GM23248 (cell line): Measurements from ENCODE around the gene NCAM2.

Source experiments
- EZH2 ChIP-seq: fragments of 200-600 bp; sonication (generic); IDR thresholded peaks from 2 replicates; pipeline ENCODE4 v1.6.1; 2018; ENCODE audit warnings: antibody characterized with exemption, mild to moderate bottlenecking; ENCODE audit not compliant: insufficient read depth, poor library complexity, severe bottlenecking
- EZH2phosphoT487 ChIP-seq: fragments of 200-600 bp; sonication (generic); IDR thresholded peaks from 2 replicates; pipeline ENCODE4 v1.6.1; 2018; ENCODE audit warnings: antibody characterized with exemption, moderate library complexity, mild to moderate bottlenecking, low read depth; ENCODE audit not compliant: insufficient read depth

DNA sequence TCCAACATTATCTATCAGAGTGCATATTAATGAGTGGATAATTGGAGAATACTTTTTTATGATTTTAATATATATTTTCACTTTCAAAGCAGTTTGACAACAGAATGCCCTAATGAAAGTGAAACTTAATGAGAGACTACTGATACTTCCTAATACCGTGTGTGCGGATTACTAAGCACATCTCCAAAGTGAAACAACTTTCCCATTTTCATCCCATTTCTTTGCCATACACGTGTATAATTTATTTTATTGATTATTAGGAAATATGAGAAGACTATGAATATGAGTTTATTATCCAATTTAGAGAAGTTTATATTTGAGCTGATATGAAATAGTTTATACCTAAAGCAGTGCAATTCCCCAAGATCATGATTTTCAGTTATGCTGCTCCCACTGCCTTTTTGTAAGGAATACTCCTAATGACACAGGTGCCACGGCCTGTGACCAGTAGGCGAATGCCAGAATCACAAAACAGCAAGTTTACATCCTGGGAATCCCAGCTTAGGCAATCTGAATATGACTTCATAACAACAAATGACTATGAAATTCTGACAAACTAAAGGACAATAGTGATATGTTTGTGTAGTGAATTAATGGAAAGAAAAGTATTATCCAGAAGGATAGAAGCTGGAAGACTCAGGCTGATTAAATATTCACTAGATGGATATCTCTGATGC lies 202.9 kb downstream of the NCAM2 start:
- TF ChIP-seq EZH2 (no peak), EZH2phosphoT487 (no peak)
